ENCODE data around the gene CENATAC. TPM values are rescaled to one million over a fixed set of nuclear protein-coding genes. Genes with fewer than 3 reads are reported as not detected.

CENATAC gene
- total RNA-seq, 4 donors from 2014 or later, result 66.4 to 192 (median 105) TPM

DNA sequence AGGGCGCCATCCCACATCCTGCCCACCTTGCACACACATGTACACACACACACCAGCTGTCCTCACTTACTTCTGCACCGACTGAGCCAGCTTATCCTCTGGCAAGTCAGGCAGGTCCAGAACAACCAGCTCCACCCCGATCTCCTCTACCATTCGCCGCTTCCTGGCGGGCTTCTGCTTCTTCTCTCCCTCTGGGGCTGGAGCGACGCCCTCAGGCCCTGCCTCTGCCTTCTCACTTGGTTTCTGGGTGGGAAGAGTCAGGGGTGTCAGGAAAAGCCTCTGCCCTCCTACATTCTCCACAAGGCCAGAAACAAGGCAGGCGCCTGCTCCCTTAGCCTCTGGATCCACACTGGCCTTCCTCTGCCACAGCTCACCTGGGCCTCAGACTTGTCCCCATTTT lies 50.7 kb downstream of the CENATAC start:
- H3K27me3 ChIP-seq, result no peaks in the 10 kb centered on the region
- TF ChIP-seq, protein P1, sequence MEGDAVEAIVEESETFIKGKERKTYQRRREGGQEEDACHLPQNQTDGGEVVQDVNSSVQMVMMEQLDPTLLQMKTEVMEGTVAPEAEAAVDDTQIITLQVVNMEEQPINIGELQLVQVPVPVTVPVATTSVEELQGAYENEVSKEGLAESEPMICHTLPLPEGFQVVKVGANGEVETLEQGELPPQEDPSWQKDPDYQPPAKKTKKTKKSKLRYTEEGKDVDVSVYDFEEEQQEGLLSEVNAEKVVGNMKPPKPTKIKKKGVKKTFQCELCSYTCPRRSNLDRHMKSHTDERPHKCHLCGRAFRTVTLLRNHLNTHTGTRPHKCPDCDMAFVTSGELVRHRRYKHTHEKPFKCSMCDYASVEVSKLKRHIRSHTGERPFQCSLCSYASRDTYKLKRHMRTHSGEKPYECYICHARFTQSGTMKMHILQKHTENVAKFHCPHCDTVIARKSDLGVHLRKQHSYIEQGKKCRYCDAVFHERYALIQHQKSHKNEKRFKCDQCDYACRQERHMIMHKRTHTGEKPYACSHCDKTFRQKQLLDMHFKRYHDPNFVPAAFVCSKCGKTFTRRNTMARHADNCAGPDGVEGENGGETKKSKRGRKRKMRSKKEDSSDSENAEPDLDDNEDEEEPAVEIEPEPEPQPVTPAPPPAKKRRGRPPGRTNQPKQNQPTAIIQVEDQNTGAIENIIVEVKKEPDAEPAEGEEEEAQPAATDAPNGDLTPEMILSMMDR (IDR thresholded peaks at IDR 0.05), result no peak
- no peak for TF ChIP-seq POLR2A (IDR thresholded peaks at IDR 0.05)
- peaks cover 0 to 85% (median 0%) of the 10 kb centered on the region in 3 donors for H3K36me3 ChIP-seq
- no peak overlapping the region for H3K4me3 ChIP-seq
- H3K9me3 ChIP-seq, result no peaks in the 10 kb centered on the region
- H3K4me1 ChIP-seq, result no peaks in the 10 kb centered on the region
- H3K27ac ChIP-seq, result no peak overlapping the region
- no peak for DNase-seq

DNA sequence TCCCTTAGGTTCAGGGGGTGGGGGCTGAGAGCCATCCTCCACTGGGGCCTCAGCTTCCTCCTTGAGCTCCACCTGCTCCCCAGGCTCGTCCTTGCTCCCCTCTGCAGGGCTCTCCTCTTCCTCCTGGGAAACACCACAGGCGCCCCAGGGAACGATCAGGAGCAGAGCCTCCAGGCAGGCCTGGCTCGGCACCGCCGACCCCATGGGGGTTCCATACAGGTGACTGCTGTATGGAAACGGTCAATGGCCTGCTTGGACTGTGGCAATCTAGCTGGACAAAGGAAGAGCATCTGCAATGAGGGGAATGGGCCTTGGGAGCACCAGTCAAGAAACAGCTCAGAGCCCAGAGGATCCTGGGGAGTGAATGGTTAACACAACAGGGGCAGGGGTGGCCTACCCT lies 51.1 kb downstream of the CENATAC start:
- H3K27me3 ChIP-seq, result no peaks in the 10 kb centered on the region
- TF ChIP-seq, protein P1 (IDR thresholded peaks at IDR 0.05), result no peak
- no peak for TF ChIP-seq POLR2A (IDR thresholded peaks at IDR 0.05)
- H3K36me3 ChIP-seq, result peaks cover 0 to 89% (median 0%) of the 10 kb centered on the region in 3 donors
- no peak for DNase-seq
- no peaks in the 10 kb centered on the region for H3K4me1 ChIP-seq
- H3K27ac ChIP-seq, result no peak overlapping the region
- H3K4me3 ChIP-seq, result no peak overlapping the region
- H3K9me3 ChIP-seq, result no peaks in the 10 kb centered on the region

DNA sequence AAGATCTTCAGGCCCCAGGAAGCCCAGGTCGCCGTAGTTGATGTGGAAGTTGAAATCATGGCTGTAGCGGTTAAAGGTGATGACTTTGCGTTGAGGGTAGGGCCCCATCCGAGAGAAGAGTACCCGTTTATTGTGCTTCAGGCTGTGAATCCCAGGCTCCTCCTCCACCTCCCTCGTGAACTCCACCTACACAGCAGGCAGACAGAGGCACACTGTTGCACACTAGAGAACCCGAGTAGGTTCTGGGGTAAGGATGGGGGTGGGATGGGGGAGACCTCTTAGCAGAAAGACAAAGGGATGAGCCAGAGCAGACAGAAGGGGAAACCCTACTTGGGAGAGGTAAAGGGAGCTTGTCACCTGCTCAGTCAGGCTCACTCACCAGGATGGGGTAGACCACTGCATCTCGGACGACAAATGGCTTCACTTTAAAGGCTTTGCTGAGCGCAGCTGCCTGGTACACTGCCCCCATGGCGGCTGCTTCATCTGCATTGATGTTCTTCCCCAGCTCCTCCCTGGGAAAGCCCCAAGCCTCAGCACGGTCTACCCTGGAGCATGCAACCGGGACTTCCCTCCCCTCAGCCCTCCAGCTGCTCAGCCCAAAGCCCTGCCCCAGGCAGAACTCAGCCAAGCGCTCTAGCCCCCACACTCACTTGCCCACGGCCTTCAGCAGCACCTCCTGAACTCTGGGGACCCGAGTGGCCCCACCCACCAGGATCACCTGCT lies 53.7 kb downstream of the CENATAC start:
- no peaks in the 10 kb centered on the region for H3K27me3 ChIP-seq
- TF ChIP-seq POLR2A (IDR thresholded peaks at IDR 0.05), result no peak
- TF ChIP-seq, protein P1 (IDR thresholded peaks at IDR 0.05), result no peak
- H3K4me3 ChIP-seq, result no peak overlapping the region
- no peak for DNase-seq
- H3K36me3 ChIP-seq, result peaks cover 0 to 87% (median 0%) of the 10 kb centered on the region in 3 donors
- H3K9me3 ChIP-seq, result no peaks in the 10 kb centered on the region
- H3K27ac ChIP-seq, result no peak overlapping the region
- H3K4me1 ChIP-seq, result peaks cover 0 to 15% (median 3%) of the 10 kb centered on the region in 4 donors

DNA sequence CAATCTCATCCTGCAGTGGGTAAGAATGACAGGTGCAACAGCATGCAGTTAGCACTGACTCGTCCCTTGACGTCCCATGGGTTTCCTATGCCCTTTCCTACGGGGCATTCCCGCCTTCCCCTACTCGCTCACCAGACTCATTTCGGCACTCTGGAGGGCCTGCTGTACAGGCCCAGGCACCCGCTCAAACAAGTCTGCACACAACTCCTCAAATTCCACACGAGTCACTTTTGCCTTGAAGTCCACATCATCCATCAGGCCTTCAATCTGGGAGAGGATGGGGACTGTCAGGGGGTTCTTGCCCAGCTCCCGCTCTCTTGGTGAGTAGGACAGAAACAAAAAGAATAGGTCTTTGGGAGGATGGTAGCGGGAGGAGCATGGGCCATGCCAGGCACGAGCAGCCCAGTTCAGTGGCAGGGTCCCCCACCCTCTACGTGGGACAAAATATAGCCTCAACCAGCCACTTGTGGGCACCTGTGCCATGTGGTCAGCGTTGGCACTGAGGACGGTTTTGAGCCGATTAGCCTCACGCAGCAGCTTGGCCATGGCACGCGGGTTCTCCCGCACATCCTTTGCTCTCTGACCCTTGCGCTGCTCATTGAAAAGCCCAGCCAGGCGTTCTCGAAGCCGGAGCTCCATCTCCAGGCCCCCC lies 54.4 kb downstream of the CENATAC start:
- peaks cover 0 to 15% (median 3%) of the 10 kb centered on the region in 4 donors for H3K4me1 ChIP-seq

DNA sequence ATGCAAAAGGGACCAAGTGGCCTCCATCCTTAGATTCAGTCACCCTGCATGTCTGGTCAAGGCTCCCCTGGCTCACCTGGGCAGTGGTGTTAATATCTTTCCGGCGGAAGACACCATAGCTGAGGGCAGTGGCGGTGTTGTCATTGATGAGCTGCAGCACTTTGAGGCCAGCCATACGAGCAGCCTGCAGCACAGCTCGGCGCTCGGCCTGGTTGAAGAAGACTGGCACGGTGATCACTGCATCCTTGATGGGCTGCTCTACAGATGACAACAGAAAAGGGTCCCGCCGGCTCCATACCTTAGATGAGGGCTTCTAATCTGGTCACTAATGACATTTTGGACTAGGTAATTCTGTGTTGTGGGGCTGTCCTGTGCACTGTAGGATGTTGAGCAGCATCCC lies 56.5 kb downstream of the CENATAC start:
- DNase-seq, result no peak
- H3K4me1 ChIP-seq, result peaks cover 0 to 23% (median 9%) of the 10 kb centered on the region in 4 donors
- peaks cover 0 to 59% (median 0%) of the 10 kb centered on the region in 3 donors for H3K36me3 ChIP-seq
- no peak overlapping the region for H3K4me3 ChIP-seq
- H3K27ac ChIP-seq, result no peak overlapping the region
- H3K9me3 ChIP-seq, result no peaks in the 10 kb centered on the region
- TF ChIP-seq, protein P1 (IDR thresholded peaks at IDR 0.05), result no peak
- TF ChIP-seq POLR2A (IDR thresholded peaks at IDR 0.05), result no peak
- H3K27me3 ChIP-seq, result no peaks in the 10 kb centered on the region

More for the DNA sequence above, 54.4 kb downstream of the CENATAC start:
- DNase-seq, result no peak
- no peak for TF ChIP-seq POLR2A (IDR thresholded peaks at IDR 0.05)
- TF ChIP-seq, protein P1 (IDR thresholded peaks at IDR 0.05), result no peak
- Histone ChIP-seq H3K27ac (no peak overlapping the region), H3K9me3 (no peaks in the 10 kb centered on the region), H3K27me3 (no peaks in the 10 kb centered on the region), H3K4me3 (no peak overlapping the region), H3K36me3 (peaks cover 0 to 80% (median 0%) of the 10 kb centered on the region in 3 donors)
